Neural cell (in vitro differentiated cells): ENCODE measurements around the gene DDC.

ENCODE experiments used
- CTCF ChIP-seq: fragments of 450-650 bp; IDR thresholded peaks from 2 replicates; pipeline ENCODE4 v1.5.1; 2014; ENCODE audit warnings: antibody characterized with exemption, mild to moderate bottlenecking, moderate library complexity; ENCODE audit not compliant: poor library complexity, severe bottlenecking
- EZH2 ChIP-seq: fragments of 200-600, 300-800 bp; shearing (Covaris generic), sonication (generic); IDR thresholded peaks from 2 replicates; pipeline ENCODE4 v1.6.1; 2014; ENCODE audit warnings: antibody characterized with exemption, low read length, borderline replicate concordance, mild to moderate bottlenecking; ENCODE audit not compliant: insufficient read depth, poor library complexity, severe bottlenecking
- MXI1 ChIP-seq: fragments of 450-650 bp; conservative IDR thresholded peaks from 2 replicates; pipeline ENCODE4 v1.6.1; 2014; ENCODE audit warnings: antibody characterized with exemption, mild to moderate bottlenecking; ENCODE audit not compliant: poor library complexity, severe bottlenecking
- POLR2AphosphoS5 ChIP-seq: IDR thresholded peaks from 2 replicates; pipeline ENCODE4 v1.6.1; 2012
- TAF1 ChIP-seq: IDR thresholded peaks from 2 replicates; pipeline ENCODE4 v1.6.1; 2012; ENCODE audit warnings: low read depth

GRCh38 chr7:50475340-50475739 is 89.9 kb downstream of the DDC start:
- no peak for TF ChIP-seq CTCF
- TF ChIP-seq EZH2, result no peak
- no peak for TF ChIP-seq TAF1
- no peak for TF ChIP-seq MXI1
- TF ChIP-seq POLR2AphosphoS5, result no peak
